NCI-H2107 (cell line): ENCODE measurements around the gene ZBTB7B.

ENCODE experiments used
- DNase-seq: peaks from one replicate; lab custom pipeline; 2025; lab: John Stamatoyannopoulos, UW

The ZBTB7B gene

DNA sequence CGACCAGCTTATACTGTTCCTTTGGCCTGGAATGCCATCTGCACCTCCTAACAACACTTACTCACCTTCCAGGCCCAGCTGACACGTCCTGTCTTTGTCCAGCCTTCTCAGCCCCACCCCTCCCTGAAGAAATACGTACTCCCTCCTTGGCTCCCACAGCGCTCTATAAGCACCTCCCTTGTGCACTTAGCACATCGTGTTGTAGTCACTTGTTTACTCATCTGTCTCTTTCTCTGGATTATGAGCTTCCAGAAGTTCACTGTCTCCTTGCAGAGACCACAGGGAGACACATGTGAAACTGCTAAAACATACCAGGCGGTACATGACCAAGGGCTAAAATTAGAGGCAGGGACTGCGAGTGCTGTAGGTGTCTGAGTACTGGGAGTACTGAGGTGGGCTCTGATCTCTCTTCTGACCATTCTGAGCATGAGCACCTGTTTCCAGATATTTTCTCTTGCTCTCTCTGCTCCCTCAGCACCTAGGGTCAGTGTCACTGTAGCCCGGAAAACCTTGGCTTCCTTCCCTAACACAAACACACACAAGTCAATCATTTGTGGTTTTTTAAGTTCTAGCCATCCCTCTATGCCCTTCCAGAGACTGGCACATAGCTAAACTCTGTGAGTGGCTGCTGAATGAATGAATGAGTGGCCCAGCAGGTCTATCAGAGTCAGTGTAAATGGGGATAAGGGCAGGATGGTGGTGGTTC, 36.2 kb downstream of the ZBTB7B start:
- DNase-seq, result no peak

- DNase-seq, result no peak
Observed at GRCh38 chr1:155039308-155039669, 36.7 kb downstream of the ZBTB7B start.

GRCh38 chr1:155040358-155041093, 37.9 kb downstream of the ZBTB7B start:
- no peak for DNase-seq

DNA sequence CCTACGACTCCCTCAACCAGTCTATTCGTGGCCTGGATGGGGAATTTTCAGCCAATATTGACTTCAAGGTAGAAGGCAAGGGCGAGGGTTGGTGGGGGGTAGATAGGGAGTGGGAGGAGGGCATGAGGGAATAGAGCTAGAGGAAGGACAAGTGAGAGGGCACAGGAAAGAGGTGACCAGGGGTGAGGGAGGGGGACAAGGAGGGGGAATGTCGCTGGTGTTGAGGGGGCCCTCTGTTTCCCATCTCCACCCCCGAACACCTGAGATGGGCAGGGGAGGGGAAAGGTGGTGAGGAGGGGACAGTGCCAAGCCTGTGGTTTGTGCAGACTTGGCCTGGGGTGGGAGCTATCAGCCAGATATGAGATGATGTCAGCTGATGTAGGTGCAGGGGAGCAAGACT, 40.2 kb downstream of the ZBTB7B start:
- no peak for DNase-seq

- DNase-seq, result no peak
Observed at GRCh38 chr1:155043301-155043702, 40.7 kb downstream of the ZBTB7B start.

DNA sequence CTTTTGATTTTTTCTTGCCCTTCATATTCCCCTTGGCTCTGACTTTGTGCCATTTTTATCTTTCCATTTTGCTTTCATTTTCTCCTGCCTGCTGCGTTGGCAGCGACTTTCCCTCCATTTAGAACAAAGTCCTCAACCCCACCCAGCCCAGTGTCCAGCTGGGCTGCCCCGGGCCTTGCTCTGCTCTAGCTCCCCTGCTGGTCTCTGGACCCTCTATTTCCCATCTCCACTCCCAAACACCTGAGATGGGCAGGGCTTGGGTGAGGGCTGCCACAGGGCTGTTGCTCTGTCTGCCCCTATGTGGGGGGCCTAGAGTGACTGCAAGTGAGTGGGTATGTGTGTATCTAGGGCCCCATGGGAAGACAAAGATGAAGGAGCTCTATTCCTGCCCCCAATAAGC, 41.2 kb downstream of the ZBTB7B start:
- no peak for DNase-seq

DNA sequence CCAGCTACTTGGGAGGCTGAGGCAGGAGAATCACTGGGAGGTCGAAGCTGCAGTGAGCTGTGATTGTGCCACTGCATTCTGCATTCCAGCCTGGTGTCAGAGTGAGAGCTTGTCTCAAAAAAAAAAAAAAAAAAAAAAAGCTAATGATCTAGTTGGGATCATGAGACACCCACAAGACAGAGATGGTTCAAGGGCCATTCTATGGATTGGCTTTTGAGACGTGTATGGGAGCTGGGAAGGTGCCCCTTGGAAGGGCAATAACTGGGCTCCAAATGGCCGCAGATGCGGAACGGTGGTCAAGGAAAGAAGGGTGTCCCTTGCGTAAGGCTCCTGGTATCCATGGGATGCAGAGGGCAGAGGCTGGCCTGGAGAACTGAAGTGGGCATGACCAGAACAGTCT, 41.8 kb downstream of the ZBTB7B start:
- DNase-seq, result no peak

- DNase-seq, result no peak
Observed at GRCh38 chr1:155044812-155045657, 42.4 kb downstream of the ZBTB7B start.

- no peak for DNase-seq
Observed at GRCh38 chr1:155048449-155049334, 46.1 kb downstream of the ZBTB7B start.

DNA sequence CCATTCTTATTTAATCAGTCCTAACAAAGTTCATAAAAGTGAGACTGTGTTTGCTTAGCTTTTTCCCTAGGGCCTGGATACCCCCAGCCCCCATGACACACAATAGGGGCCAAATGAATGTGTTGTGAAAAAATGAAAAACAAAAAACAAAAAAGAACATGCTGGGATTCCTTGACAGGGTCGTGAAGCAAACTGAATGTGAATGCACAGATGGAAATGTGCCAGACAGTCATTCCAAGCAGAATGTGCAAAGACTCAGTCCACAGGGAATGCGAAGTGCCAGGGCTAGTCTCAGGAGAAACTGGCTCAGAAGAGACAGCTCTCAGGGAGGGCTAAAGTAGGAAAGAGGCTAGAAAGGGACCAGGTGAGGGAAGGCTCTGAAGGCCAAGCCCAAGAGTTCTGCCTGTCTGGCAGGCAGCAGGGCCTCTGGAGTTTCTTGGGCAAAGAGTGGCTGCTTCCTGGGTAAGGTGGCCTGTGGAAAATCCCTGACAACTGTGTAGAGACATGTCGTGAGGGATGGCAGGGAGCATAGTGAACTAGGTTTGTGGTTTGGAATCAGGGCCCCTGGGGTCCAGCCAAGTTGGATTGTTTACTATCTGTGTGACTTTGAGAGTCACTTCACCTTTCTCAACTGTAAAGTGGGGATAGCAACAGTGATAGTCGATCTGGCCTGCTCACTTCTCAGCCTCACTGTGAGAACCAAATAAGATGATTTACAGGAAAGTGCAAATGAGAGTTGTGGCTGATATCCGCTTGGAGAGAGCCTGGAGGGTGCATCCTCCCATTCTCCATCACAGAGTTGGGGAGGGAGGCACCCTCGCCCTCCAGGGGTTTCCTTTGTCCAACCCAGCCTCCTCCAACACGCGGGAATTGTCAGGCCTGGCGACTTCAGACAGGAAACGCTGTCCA, 47.3 kb downstream of the ZBTB7B start:
- DNase-seq, result no peak

- DNase-seq, result peak; percentile 60
Observed at GRCh38 chr1:155050560-155051341, 48.1 kb downstream of the ZBTB7B start, which contains the start of gene ADAM15. Gene ADAM15, plus strand, starts transcription at chr1:155051316. Its CDS starts 71 bp downstream, at chr1:155051387.

DNA sequence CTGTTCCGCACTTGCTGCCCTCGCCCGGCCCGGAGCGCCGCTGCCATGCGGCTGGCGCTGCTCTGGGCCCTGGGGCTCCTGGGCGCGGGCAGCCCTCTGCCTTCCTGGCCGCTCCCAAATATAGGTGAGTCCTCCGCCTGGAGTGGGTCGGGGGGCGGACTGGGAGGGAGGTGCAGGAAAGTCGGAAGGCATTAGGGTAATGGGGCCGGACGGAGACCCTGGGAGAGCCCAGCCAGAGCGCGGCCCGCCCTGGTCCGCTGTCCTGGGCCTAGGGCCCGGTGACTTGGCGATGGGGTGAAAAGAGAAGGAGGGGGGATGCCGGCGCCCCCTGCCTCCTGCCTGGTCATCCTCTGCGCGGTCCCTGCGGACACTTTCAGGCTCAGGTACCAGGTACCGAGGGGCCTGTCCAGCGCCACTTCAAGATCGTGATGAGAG, 48.8 kb downstream of the ZBTB7B start:
- no peak for DNase-seq

DNA sequence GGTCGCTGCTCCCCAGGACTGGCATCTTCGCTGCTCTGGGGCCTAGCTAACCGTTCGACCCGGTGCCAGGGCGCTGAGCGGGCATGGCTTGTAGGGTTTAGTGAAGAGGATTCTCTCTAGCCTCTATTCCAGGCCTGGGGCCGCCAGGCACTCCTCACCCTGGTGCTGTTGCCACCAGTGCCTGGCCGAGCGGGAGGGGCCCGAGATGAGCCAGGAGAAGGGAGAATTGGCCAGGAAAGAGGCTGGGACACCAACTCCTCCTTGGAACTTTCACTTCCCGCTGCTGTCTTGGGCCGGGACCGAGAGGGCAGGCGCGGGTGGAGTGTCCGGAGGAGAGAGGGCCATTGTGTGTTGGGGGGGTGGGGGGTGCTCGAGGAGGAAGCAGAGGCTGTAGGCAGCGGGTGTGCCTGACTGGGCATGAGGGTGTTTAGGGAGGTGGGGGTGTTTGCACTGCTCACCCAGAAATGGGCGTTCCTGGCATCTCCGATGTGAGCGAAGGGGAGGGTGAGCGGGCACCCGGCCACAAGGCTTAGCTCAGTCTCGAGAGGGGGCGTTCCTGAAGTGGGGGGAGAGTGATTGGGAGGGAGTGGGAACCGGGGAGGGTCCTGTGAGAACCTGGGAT, 49.3 kb downstream of the ZBTB7B start:
- no peak for DNase-seq

GRCh38 chr1:155052439-155053395, 50.1 kb downstream of the ZBTB7B start:
- peak; percentile 38 for DNase-seq

DNA sequence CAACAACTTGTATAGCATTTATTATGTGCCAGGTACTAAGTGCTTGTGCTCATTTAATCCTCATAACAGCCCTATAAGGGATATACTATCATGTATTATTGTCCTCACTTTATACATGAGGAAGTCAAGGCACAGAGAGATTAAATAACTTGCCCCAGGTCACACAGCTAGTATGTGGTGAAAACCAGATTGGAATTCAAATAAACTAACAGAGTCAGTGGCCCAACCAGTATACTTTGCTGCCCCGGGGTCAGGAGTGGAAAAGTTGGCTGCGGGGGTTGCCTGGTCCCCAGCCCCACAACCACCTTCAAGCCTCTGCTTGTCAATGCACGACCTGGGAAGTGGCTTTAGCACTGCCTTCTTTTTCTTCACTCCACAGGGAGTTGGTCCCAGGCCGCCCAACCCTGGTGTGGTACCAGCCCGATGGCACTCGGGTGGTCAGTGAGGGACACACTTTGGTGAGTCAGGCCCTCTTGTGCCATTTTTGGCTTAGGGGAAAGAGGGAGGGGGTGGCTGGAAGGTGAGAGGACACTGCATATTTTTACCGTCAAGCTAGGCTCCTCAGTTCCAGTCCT, 51.0 kb downstream of the ZBTB7B start:
- no peak for DNase-seq

- no peak for DNase-seq
Observed at GRCh38 chr1:155057104-155057503, 54.5 kb downstream of the ZBTB7B start.

GRCh38 chr1:155057788-155058211, 55.2 kb downstream of the ZBTB7B start:
- no peak for DNase-seq

GRCh38 chr1:155060736-155061135, 58.1 kb downstream of the ZBTB7B start:
- no peak for DNase-seq
